Measurements from ENCODE around the gene MRM3. TPM values are rescaled to one million over a fixed set of nuclear protein-coding genes. Genes with fewer than 3 reads are reported as not detected.

MRM3 gene
- 11.9 and 17.5 TPM in 2 replicates for total RNA-seq (2014; rRNA removed; shearing (Covaris generic); ENCODE audit: low replicate concordance)

DNA sequence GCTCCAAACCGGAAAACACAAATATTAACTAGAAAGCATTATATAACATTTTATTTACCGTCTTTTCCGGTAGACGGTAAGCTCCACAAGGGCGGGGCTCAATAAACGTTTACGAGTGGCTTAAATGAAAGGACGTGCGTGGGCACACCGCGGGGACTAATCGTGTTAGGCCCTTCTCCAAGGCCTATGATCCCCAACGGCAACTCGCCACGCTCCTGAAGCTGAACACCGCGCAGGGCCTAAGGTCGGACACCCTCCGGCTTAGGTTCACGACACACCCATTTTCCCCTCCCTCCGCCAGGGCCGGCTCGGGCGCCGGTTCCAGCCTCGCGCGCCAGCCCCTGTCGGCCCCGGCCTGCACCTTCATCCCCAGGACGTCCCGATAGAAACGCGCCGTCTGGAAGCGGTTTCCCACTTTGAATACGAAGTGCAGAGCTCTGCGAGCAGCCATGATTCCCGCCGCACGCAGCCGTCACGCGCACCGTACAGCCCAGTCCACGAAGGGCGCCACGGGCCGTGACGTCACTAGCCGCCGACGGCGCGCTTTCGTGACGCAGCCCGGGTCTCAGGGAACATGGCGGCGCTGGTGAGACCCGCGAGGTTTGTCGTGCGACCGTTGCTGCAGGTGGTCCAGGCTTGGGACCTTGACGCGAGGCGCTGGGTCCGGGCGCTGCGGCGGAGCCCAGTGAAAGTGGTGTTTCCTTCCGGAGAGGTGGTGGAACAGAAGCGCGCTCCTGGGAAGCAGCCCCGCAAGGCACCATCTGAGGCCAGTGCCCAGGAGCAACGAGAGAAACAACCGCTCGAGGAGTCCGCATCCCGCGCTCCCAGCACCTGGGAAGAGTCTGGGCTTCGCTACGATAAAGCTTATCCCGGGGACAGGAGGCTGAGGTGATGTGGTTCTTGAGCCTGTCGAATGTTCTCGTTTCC is at the start of gene MRM3, which contains the start of gene GLOD4:
Gene MRM3, plus strand, starts transcription at position 549 of the 927 bp plus-strand sequence. Its CDS starts 26 bp downstream, at position 575.
Gene GLOD4, minus strand, starts transcription at position 476 of the 927 bp plus-strand sequence. Its CDS starts 25 bp downstream, at position 451.
- peak within 1 kb of the TSS; percentile 10; the same call in 1 of the 2 replicates for H3K27ac ChIP-seq (ENCODE audit: low read length)
- peak within 1 kb of the TSS; percentile 93 for H2AFZ ChIP-seq (ENCODE audit: low read length)
- peak within 1 kb of the TSS; percentile 92 for H3K9ac ChIP-seq (ENCODE audit: low read length)
- H3K4me1 ChIP-seq (ENCODE audit: low read length) = peaks cover 23% of the 10 kb centered on the region
- H3K79me2 ChIP-seq (ENCODE audit: low read length) = peaks cover 83% of the 10 kb centered on the region
- H3K36me3 ChIP-seq (ENCODE audit: insufficient read depth, low read length) = peaks cover 33% of the 10 kb centered on the region; the same call in 1 of the 2 replicates
- DNase-seq = peak; percentile 97
- H4K20me1 ChIP-seq (ENCODE audit: insufficient read depth, low read depth, low read length) = no peaks in the 10 kb centered on the region
- no peaks in the 10 kb centered on the region for H3K9me2 ChIP-seq (replicated peaks; ENCODE audit: insufficient read depth, low read length)
- H3K4me3 ChIP-seq (ENCODE audit: low read length) = peak within 1 kb of the TSS; percentile 98
- H3K4me2 ChIP-seq (ENCODE audit: low read depth, low read length, poor library complexity, severe bottlenecking) = peak within 1 kb of the TSS; percentile 96
- H3K27me3 ChIP-seq (ENCODE audit: low read length) = no peaks in the 10 kb centered on the region
- H3K9me3 ChIP-seq (ENCODE audit: low read length) = no peaks in the 10 kb centered on the region

- Histone ChIP-seq H3K27ac (ENCODE audit: low read length) (0 out of 2 replicates have a peak overlapping the region, but pooled peaks have one; percentile 10), H3K9ac (ENCODE audit: low read length) (peak overlapping the region; percentile 85), H3K4me3 (ENCODE audit: low read length) (peak overlapping the region; percentile 89)
Measured at GRCh38 chr17:732902-733720, 49.0 kb upstream of the MRM3 start.

GRCh38 chr17:733743-734142 is 48.4 kb upstream of the MRM3 start:
- Histone ChIP-seq H2AFZ (ENCODE audit: low read length) (no peak overlapping the region), H4K20me1 (ENCODE audit: insufficient read depth, low read depth, low read length) (no peaks in the 10 kb centered on the region), H3K9me3 (ENCODE audit: low read length) (no peaks in the 10 kb centered on the region), H3K27ac (ENCODE audit: low read length) (no peak overlapping the region), H3K4me3 (ENCODE audit: low read length) (peak overlapping the region; percentile 89), H3K4me2 (ENCODE audit: low read depth, low read length, poor library complexity, severe bottlenecking) (peak overlapping the region; percentile 91), H3K9me2 (replicated peaks; ENCODE audit: insufficient read depth, low read length) (no peaks in the 10 kb centered on the region), H3K79me2 (ENCODE audit: low read length) (peaks cover 47% of the 10 kb centered on the region), H3K4me1 (ENCODE audit: low read length) (peaks cover 18% of the 10 kb centered on the region), H3K9ac (ENCODE audit: low read length) (peak overlapping the region; percentile 85), H3K36me3 (ENCODE audit: insufficient read depth, low read length) (peaks cover 21% of the 10 kb centered on the region), H3K27me3 (ENCODE audit: low read length) (no peaks in the 10 kb centered on the region)
- no peak for DNase-seq

More at GRCh38 chr17:732902-733720, 49.0 kb upstream of the MRM3 start:
- Histone ChIP-seq H3K27me3 (ENCODE audit: low read length) (no peaks in the 10 kb centered on the region), H3K9me3 (ENCODE audit: low read length) (no peaks in the 10 kb centered on the region), H3K36me3 (ENCODE audit: insufficient read depth, low read length) (peaks cover 21% of the 10 kb centered on the region), H3K4me2 (ENCODE audit: low read depth, low read length, poor library complexity, severe bottlenecking) (peak overlapping the region; percentile 91), H4K20me1 (ENCODE audit: insufficient read depth, low read depth, low read length) (no peaks in the 10 kb centered on the region; the same call in 1 of the 2 replicates), H3K9me2 (replicated peaks; ENCODE audit: insufficient read depth, low read length) (no peaks in the 10 kb centered on the region), H3K79me2 (ENCODE audit: low read length) (peaks cover 42% of the 10 kb centered on the region), H2AFZ (ENCODE audit: low read length) (peak overlapping the region; percentile 84; the same call in 1 of the 2 replicates), H3K4me1 (ENCODE audit: low read length) (peaks cover 18% of the 10 kb centered on the region)
- peak; percentile 73 for DNase-seq

- DNase-seq = no peak
- no peak overlapping the region for H3K4me3 ChIP-seq (ENCODE audit: low read length)
- peaks cover 58% of the 10 kb centered on the region for H3K79me2 ChIP-seq (ENCODE audit: low read length)
- no peak overlapping the region for H3K27ac ChIP-seq (ENCODE audit: low read length)
- H4K20me1 ChIP-seq (ENCODE audit: insufficient read depth, low read depth, low read length) = peaks cover 11% of the 10 kb centered on the region; the same call in 1 of the 2 replicates
- peaks cover 29% of the 10 kb centered on the region for H3K4me1 ChIP-seq (ENCODE audit: low read length)
- H3K4me2 ChIP-seq (ENCODE audit: low read depth, low read length, poor library complexity, severe bottlenecking) = no peak overlapping the region
- no peak overlapping the region for H2AFZ ChIP-seq (ENCODE audit: low read length)
- H3K27me3 ChIP-seq (ENCODE audit: low read length) = no peaks in the 10 kb centered on the region
- no peaks in the 10 kb centered on the region for H3K9me3 ChIP-seq (ENCODE audit: low read length)
- H3K9me2 ChIP-seq (replicated peaks; ENCODE audit: insufficient read depth, low read length) = no peaks in the 10 kb centered on the region
- H3K9ac ChIP-seq (ENCODE audit: low read length) = no peak overlapping the region
- H3K36me3 ChIP-seq (ENCODE audit: insufficient read depth, low read length) = peaks cover 48% of the 10 kb centered on the region
Measured at GRCh38 chr17:737561-738113, 44.5 kb upstream of the MRM3 start.

DNA sequence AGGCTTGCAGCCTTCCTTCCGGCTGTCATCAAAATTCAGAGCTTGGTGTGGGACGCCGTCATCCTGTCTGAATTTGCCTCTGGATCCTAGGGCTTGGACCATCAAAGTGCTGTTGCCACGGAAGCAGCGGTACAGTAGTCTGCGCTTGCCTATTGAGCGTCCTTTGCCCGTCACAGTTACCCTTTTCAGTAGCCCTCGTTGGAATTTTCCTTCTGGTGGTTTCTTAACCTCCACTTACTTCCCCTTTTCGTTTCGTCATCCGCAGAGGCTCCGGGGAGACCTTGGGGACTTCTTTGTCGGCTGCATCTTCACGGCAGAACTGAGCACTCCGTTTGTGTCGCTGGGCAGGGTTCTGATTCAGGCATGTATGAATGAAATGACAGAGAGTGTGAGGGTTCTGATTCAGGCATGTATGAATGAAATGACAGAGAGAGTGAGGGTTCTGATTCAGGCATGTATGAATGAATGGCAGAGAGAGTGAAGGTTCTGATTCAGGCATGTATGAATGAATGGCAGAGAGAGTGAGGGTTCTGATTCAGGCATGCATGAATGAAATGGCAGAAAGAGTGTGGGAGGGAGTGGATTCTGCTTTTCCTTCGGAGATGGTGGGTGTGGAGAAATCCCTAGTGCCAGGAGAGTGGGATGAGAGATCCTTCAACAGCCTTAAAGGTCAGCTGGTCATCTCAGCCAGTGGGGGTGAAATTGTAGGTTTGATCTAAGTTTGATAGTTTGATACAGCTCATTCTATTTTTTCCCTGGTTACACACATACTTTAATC is 41.7 kb upstream of the MRM3 start:
- peaks cover 16% of the 10 kb centered on the region; the same call in 1 of the 2 replicates for H4K20me1 ChIP-seq (ENCODE audit: insufficient read depth, low read depth, low read length)
- peak overlapping the region; percentile 55; the same call in 1 of the 2 replicates for H3K27ac ChIP-seq (ENCODE audit: low read length)
- H3K36me3 ChIP-seq (ENCODE audit: insufficient read depth, low read length) = peaks cover 73% of the 10 kb centered on the region
- H3K4me3 ChIP-seq (ENCODE audit: low read length) = no peak overlapping the region
- peaks cover 59% of the 10 kb centered on the region for H3K79me2 ChIP-seq (ENCODE audit: low read length)
- H3K4me2 ChIP-seq (ENCODE audit: low read depth, low read length, poor library complexity, severe bottlenecking) = peak overlapping the region; percentile 11
- peaks cover 16% of the 10 kb centered on the region for H3K4me1 ChIP-seq (ENCODE audit: low read length)
- H3K9me2 ChIP-seq (replicated peaks; ENCODE audit: insufficient read depth, low read length) = no peaks in the 10 kb centered on the region
- peak; percentile 74 for DNase-seq
- no peaks in the 10 kb centered on the region for H3K27me3 ChIP-seq (ENCODE audit: low read length)
- no peaks in the 10 kb centered on the region for H3K9me3 ChIP-seq (ENCODE audit: low read length)
- no peak overlapping the region for H2AFZ ChIP-seq (ENCODE audit: low read length)
- H3K9ac ChIP-seq (ENCODE audit: low read length) = peak overlapping the region; percentile 18; the same call in 1 of the 2 replicates

GRCh38 chr17:742147-742793 is 39.9 kb upstream of the MRM3 start:
- Histone ChIP-seq H3K79me2 (ENCODE audit: low read length) (peaks cover 67% of the 10 kb centered on the region), H3K36me3 (ENCODE audit: insufficient read depth, low read length) (peaks cover 75% of the 10 kb centered on the region), H3K9me2 (replicated peaks; ENCODE audit: insufficient read depth, low read length) (no peaks in the 10 kb centered on the region), H2AFZ (ENCODE audit: low read length) (no peak overlapping the region), H3K4me2 (ENCODE audit: low read depth, low read length, poor library complexity, severe bottlenecking) (no peak overlapping the region), H3K4me3 (ENCODE audit: low read length) (no peak overlapping the region), H3K4me1 (ENCODE audit: low read length) (peaks cover 16% of the 10 kb centered on the region), H3K9ac (ENCODE audit: low read length) (no peak overlapping the region), H3K27ac (ENCODE audit: low read length) (no peak overlapping the region), H3K27me3 (ENCODE audit: low read length) (no peaks in the 10 kb centered on the region), H4K20me1 (ENCODE audit: insufficient read depth, low read depth, low read length) (peaks cover 26% of the 10 kb centered on the region; the same call in 1 of the 2 replicates), H3K9me3 (ENCODE audit: low read length) (no peaks in the 10 kb centered on the region)
- no peak for DNase-seq

DNA sequence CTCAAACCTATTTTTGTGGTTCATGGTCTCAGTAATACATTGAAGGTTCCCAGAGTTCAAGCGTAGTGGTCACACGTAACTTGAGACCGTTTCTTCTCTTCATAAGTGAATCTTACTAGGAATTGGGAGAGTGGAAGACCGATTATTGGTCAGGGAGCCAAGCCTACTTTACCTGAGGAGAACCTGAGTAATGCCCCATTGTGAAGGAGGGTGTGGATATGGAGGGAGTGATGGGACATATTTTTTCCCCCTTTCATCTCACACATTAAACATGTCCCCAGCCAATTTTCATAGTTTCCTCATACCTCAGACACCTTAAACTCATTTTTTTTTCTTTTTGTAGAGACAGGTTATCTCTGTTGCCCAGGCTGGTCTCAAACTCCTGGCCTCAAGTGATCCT is 39.0 kb upstream of the MRM3 start:
- peaks cover 26% of the 10 kb centered on the region; the same call in 1 of the 2 replicates for H4K20me1 ChIP-seq (ENCODE audit: insufficient read depth, low read depth, low read length)

More for the DNA sequence above, 39.0 kb upstream of the MRM3 start:
- Histone ChIP-seq H3K9me3 (ENCODE audit: low read length) (no peaks in the 10 kb centered on the region), H3K4me2 (ENCODE audit: low read depth, low read length, poor library complexity, severe bottlenecking) (no peak overlapping the region), H2AFZ (ENCODE audit: low read length) (no peak overlapping the region), H3K36me3 (ENCODE audit: insufficient read depth, low read length) (peaks cover 79% of the 10 kb centered on the region), H3K9ac (ENCODE audit: low read length) (no peak overlapping the region), H3K27me3 (ENCODE audit: low read length) (no peaks in the 10 kb centered on the region), H3K4me1 (ENCODE audit: low read length) (peaks cover 16% of the 10 kb centered on the region), H3K9me2 (replicated peaks; ENCODE audit: insufficient read depth, low read length) (no peaks in the 10 kb centered on the region), H3K27ac (ENCODE audit: low read length) (no peak overlapping the region), H3K79me2 (ENCODE audit: low read length) (peaks cover 70% of the 10 kb centered on the region), H3K4me3 (ENCODE audit: low read length) (no peak overlapping the region)
- no peak for DNase-seq
